ENCODE results near the gene CTSA. TPM values are rescaled to one million over a fixed set of nuclear protein-coding genes. Genes with fewer than 3 reads are reported as not detected.
A peak's percentile ranks its signal among the peaks of the same experiment; 100 is the strongest.

CTSA gene
- total and polyA plus RNA-seq, 9 of the 15 experiments (the other 6 are each of a cell fraction or from before 2014, with no cell fraction given) = 8.8 to 61.7 (median 28.3) TPM

GRCh38 chr20:45857114-45857881 lies 33.8 kb upstream of the CTSA start, which contains the start of the genes ACOT8 and ZSWIM3 (continued):
- no peak for TF ChIP-seq RBM15 (IDR thresholded peaks at IDR 0.05; ENCODE audit: insufficient read depth, low read length)
- TF ChIP-seq ETV6 (IDR thresholded peaks at IDR 0.05; ENCODE audit: borderline replicate concordance in 1 of 2, low read depth in 2 of 2, low read length in 1 of 2) = no peak
- TF ChIP-seq ETV6 (CRISPR knock-in tag; IDR thresholded peaks at IDR 0.05; ENCODE audit: borderline replicate concordance) = no peak
- TF ChIP-seq TAF1 (IDR thresholded peaks at IDR 0.05; ENCODE audit: control insufficient read depth, extremely low read depth, insufficient read depth, low read length, severe bottlenecking) = peak; percentile 84
- TF ChIP-seq ZNF589 (CRISPR knock-in tag; IDR thresholded peaks at IDR 0.05; ENCODE audit: low read depth) = no peak
- TF ChIP-seq CEBPZ (IDR thresholded peaks at IDR 0.05; ENCODE audit: borderline replicate concordance, low read depth, low read length) = peak; percentile 100
- no peak for TF ChIP-seq ZNF146 (CRISPR knock-in tag; IDR thresholded peaks at IDR 0.05; ENCODE audit: unreplicated experiment)
- no peak for TF ChIP-seq FOXJ3 (CRISPR knock-in tag; IDR thresholded peaks at IDR 0.05)
- TF ChIP-seq SNRNP70 (optimal IDR thresholded peaks at IDR 0.05; ENCODE audit: low read depth, low read length) = no peak
- no peak; the same call in 1 of the 2 replicates for TF ChIP-seq MGA (IDR thresholded peaks at IDR 0.05)
- no peak for TF ChIP-seq U2AF2 (optimal IDR thresholded peaks at IDR 0.05; ENCODE audit: low read depth, low read length)
- TF ChIP-seq ETV1 (tag; conservative IDR thresholded peaks at IDR 0.05; ENCODE audit: low read depth) = 0 out of 2 replicates have a peak, but pooled peaks have one; percentile 52

All from K562 (cell line).